AG09319 (cell line): ENCODE measurements around the gene LRRC10B.
"Not testable (repeated sequence)": the region's sequence is repeated elsewhere in the genome, so short reads cannot be mapped to it uniquely, and the experiment has no call there.

Experiments
- DNase-seq: peaks from one replicate; pipeline ENCODE4 v3.0.0-alpha.2; 2010; ENCODE audit warnings: low read depth; ENCODE audit errors: extremely low read depth
- TF ChIP-seq, protein P1 (sequence below): IDR thresholded peaks from 2 replicates; pipeline ENCODE4 v1.5.1; 2011; ENCODE audit warnings: low read depth, mild to moderate bottlenecking, inconsistent platforms, low read length, moderate library complexity

LRRC10B gene

DNA sequence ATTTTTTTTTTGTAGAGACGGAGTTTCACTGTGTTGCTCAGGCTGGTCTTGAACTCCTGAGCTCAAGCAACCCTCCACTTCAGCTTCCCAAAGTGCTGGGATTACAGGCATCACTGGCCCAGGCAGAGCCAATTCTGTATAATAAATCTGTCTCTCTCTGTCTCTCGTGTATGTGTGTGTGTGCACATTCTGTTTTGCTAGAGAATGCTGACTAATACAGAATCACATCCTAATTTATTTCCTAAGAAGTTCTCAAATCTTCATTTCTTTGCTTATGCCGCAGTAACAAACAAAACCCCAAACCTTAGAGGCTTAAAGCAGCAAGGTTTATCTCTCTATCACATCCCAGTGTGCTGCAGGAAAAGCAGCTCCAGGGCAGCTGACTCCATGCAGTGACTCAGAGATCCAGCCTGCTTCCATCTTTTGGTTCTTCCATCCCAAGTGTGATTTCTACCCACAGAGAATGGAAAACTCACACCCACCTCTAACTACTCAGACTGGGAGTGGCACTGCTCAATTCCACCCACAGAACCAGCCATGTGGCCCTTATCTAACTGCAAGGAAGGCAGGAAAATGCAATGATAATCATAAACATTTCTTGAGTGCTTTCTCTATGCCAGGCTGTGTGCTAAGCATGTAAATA, 35.1 kb upstream of the LRRC10B start:
- TF ChIP-seq, protein P1, sequence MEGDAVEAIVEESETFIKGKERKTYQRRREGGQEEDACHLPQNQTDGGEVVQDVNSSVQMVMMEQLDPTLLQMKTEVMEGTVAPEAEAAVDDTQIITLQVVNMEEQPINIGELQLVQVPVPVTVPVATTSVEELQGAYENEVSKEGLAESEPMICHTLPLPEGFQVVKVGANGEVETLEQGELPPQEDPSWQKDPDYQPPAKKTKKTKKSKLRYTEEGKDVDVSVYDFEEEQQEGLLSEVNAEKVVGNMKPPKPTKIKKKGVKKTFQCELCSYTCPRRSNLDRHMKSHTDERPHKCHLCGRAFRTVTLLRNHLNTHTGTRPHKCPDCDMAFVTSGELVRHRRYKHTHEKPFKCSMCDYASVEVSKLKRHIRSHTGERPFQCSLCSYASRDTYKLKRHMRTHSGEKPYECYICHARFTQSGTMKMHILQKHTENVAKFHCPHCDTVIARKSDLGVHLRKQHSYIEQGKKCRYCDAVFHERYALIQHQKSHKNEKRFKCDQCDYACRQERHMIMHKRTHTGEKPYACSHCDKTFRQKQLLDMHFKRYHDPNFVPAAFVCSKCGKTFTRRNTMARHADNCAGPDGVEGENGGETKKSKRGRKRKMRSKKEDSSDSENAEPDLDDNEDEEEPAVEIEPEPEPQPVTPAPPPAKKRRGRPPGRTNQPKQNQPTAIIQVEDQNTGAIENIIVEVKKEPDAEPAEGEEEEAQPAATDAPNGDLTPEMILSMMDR = no peak
- no peak for DNase-seq

GRCh38 chr11:61474013-61474643, 34.4 kb upstream of the LRRC10B start:
- TF ChIP-seq, protein P1 = no peak
- no peak for DNase-seq

DNA sequence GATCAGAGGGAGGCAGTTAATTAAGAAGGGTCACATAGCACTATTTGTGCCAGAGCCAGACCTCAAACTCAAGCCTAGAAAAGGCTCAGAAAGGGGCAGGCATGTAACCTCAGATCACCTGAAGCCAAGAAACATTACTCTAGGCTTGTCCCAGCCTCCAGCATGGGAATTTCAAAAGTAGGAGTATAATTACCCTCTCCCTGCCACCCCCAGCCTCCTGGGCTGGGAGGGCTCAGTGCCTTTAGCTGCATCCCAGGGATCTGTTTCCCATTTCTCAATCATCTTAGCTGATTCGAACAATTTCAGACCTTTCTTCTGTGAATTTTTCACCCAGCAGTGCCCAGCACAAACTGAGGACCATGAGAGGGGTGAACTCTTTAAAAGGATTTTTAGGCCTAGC, 33.1 kb upstream of the LRRC10B start:
- TF ChIP-seq, protein P1 = no peak
- DNase-seq = no peak

DNA sequence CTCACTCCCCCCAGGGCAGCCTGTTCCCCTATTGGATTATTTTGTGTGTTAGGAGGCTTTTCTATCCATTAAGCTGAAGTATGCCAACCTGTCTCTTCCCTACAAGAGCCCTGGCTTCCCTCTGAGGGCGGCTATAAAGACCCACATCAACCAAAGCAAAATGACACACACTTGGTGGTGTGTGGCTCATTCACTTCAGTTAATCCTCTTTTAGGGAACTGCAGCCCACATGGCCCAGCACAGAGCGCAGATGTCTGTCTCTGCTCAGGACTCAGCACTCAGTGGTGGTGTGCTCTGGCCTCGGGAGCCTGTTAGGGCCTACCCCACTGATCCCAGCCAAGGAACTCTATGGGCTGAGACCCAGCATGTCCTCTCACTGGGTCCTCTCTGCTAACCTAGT, 32.2 kb upstream of the LRRC10B start:
- TF ChIP-seq, protein P1 = no peak
- DNase-seq = no peak

DNA sequence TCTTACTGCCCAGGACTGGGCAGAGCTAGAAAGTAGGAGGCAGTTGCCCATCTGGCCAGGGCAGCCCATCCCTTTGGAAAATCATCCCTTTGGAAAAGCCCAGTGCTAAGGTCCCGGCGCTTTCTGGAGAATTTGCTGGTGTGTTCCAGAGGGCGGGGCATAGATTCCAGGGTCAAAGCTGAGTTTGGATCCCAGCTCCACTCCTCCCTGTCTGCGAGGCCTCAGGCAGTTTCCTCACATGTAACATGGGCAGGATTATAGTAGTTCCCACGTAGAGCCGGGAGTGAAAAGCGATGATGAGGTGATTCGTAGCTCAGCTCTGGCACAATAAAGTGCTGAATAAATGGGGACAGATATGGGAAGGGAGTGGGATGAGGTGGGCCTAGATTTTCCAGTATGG, 31.4 kb upstream of the LRRC10B start:
- no peak for DNase-seq
- TF ChIP-seq, protein P1 = no peak

GRCh38 chr11:61477727-61478148, 30.8 kb upstream of the LRRC10B start:
- TF ChIP-seq, protein P1 = peak; percentile 86
- DNase-seq = no peak

GRCh38 chr11:61479360-61480058, 29.0 kb upstream of the LRRC10B start:
- DNase-seq = not testable (repeated sequence)
